ENCODE data around the gene SMC4. TPM values are rescaled to one million over a fixed set of nuclear protein-coding genes. Genes with fewer than 3 reads are reported as not detected.

The SMC4 gene
- polyA plus RNA-seq, 4 donors = 17.0 to 57.2 (median 25.7) TPM

DNA sequence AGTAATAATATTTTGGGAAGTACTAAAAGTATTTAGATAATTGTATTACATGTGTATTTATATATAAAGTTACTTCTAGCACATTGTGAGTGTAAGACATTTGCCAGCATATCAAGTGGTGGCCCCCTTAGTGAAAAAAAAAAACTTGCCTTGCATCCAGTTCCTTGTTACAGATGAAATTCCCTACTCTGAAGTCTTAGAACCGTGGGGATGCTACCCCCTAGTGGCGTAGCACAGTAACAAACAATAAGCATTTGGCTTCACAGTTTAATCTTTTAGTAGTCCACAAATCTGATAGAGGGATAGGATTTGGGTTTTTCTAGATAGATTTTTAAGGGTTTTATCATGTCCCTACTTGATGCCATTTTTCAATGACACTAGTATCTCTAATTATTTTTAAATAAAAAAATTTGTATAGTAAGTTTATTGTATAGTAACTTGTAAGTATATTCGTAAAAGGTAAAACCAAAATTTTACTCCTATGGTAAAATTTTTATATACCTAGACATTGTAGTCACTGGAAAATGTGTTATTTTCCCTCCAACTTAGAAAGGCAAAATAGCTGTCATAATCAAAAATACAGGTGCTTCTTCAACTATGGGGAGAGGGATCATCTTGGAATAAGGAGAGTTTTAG, 14.3 kb downstream of the SMC4 start:
- Histone ChIP-seq H3K4me1 (ENCODE audit: control insufficient read depth in 3 of 3, insufficient read depth in 2 of 3, low read depth in 1 of 3, low read length in 2 of 3) (no peaks in the 10 kb centered on the region), H3K9me3 (ENCODE audit: control insufficient read depth in 2 of 2, insufficient read depth in 1 of 2, low read depth in 1 of 2, low read length in 1 of 2) (no peaks in the 10 kb centered on the region), H3K36me3 (ENCODE audit: control insufficient read depth in 3 of 3, insufficient read depth in 2 of 3, low read depth in 1 of 3, low read length in 3 of 3) (peaks cover 4 to 13% (median 5%) of the 10 kb centered on the region in 3 donors), H3K27ac (ENCODE audit: low read depth in 1 of 3, low read length in 2 of 3) (no peak overlapping the region), H3K27me3 (ENCODE audit: control insufficient read depth in 3 of 3, insufficient read depth in 3 of 3, low read length in 3 of 3) (no peaks in the 10 kb centered on the region), H3K4me3 (ENCODE audit: low read depth in 1 of 3, low read length in 3 of 3) (no peak overlapping the region)
- 36 to 37% (median 37%) methylated on average over 3 of the region's 3 CpGs for WGBS, 3 donors
- peak; percentile 74 to 78 for DNase-seq
- FAIRE-seq = peak; percentile 75

DNA sequence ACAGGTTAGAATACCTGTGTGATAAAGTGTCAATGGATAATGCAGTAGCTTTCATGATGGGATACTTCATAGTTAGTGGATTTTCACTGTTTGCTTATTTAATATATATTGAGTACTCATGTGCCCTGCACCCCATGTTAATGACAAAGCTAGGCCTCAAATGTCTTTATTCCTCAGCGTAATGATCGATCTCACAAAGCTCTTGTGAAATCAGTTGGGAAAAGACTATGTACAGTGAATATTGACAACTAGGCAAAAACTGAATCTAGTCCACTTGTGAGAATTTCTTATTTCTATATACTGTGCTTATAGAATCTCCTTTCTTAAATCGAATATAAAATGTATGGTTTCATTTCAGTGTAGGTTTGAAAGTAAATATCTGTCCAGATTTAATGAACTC, 17.9 kb downstream of the SMC4 start:
- DNase-seq (no peak), FAIRE-seq (no peak)
- 76 to 79% (median 79%) methylated on average over 3 of the region's 3 CpGs for WGBS, 3 donors
- H3K36me3 ChIP-seq (ENCODE audit: control insufficient read depth in 3 of 3, insufficient read depth in 2 of 3, low read depth in 1 of 3, low read length in 3 of 3) = peaks cover 4 to 16% (median 14%) of the 10 kb centered on the region in 3 donors
- H3K9me3 ChIP-seq (ENCODE audit: control insufficient read depth in 2 of 2, insufficient read depth in 1 of 2, low read depth in 1 of 2, low read length in 1 of 2) = no peaks in the 10 kb centered on the region
- no peak overlapping the region for H3K4me3 ChIP-seq (ENCODE audit: low read depth in 1 of 3, low read length in 3 of 3)
- H3K4me1 ChIP-seq (ENCODE audit: control insufficient read depth in 3 of 3, insufficient read depth in 2 of 3, low read depth in 1 of 3, low read length in 2 of 3) = no peaks in the 10 kb centered on the region
- no peak overlapping the region for H3K27ac ChIP-seq (ENCODE audit: low read depth in 1 of 3, low read length in 2 of 3)
- no peaks in the 10 kb centered on the region for H3K27me3 ChIP-seq (ENCODE audit: control insufficient read depth in 3 of 3, insufficient read depth in 3 of 3, low read length in 3 of 3)

DNA sequence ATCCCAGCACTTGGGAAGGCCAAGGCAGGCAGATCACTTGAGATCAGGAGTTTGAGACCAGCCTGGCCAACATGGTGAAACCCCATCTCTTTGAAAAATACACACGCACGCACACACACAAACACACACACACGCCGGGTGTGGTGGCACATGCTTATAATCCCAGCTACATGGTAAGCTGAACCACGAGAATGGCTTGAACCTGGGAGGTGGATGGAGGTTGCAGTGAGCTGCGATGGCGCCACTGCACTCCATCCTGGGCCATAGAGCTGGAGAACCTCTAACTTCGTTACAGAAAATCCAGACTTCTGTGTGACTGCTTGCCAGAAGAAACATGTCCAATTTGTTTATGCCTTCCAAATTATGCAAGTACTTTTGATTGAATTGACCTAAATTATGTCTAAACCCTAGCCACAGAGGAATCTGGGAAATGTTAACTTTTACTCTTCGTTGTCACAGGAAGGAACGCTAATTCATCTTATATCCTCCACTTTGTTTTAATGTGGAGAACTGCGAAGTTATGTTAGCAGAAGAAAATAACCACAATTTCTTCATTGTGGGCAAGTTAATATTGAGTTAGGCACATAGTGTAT, 28.5 kb downstream of the SMC4 start:
- Histone ChIP-seq H3K9me3 (ENCODE audit: control insufficient read depth in 2 of 2, insufficient read depth in 1 of 2, low read depth in 1 of 2, low read length in 1 of 2) (no peaks in the 10 kb centered on the region), H3K36me3 (ENCODE audit: control insufficient read depth in 3 of 3, insufficient read depth in 2 of 3, low read depth in 1 of 3, low read length in 3 of 3) (peaks cover 3 to 21% (median 15%) of the 10 kb centered on the region in 3 donors), H3K27me3 (ENCODE audit: control insufficient read depth in 3 of 3, insufficient read depth in 3 of 3, low read length in 3 of 3) (no peaks in the 10 kb centered on the region), H3K27ac (ENCODE audit: low read depth in 1 of 3, low read length in 2 of 3) (no peak overlapping the region), H3K4me3 (ENCODE audit: low read depth in 1 of 3, low read length in 3 of 3) (no peak overlapping the region), H3K4me1 (ENCODE audit: control insufficient read depth in 3 of 3, insufficient read depth in 2 of 3, low read depth in 1 of 3, low read length in 2 of 3) (no peaks in the 10 kb centered on the region)
- DNase-seq (no peak), FAIRE-seq (no peak)
- 90 to 96% (median 96%) methylated on average over 11 of the region's 11 CpGs for WGBS, 3 donors

DNA sequence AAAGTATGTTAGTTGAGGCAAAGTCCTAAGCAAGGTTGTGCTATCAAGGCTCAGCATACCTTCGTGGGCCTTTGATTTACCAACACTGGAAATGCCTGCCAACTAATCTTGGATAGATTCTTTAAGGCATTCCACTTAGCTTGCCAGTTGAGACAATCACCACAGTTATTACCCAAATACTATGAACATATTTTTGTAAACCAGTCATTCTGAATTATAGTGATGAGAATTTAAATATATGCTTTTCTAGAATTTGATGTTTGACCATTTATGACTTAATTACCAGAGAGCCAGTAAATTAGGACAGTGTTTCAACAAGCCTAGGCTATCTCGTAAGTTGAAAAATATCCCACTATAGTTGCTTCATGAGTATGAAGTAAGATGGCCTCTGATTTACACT, 34.6 kb downstream of the SMC4 start:
- H3K27me3 ChIP-seq (ENCODE audit: control insufficient read depth in 3 of 3, insufficient read depth in 3 of 3, low read length in 3 of 3) = no peaks in the 10 kb centered on the region
- H3K36me3 ChIP-seq (ENCODE audit: control insufficient read depth in 3 of 3, insufficient read depth in 2 of 3, low read depth in 1 of 3, low read length in 3 of 3) = peaks cover 3 to 22% (median 6%) of the 10 kb centered on the region in 3 donors
- no peak for FAIRE-seq

GRCh38 chr3:160435095-160435494, 35.6 kb downstream of the SMC4 start:
- H3K36me3 ChIP-seq (ENCODE audit: control insufficient read depth in 3 of 3, insufficient read depth in 2 of 3, low read depth in 1 of 3, low read length in 3 of 3) = peaks cover 3 to 15% (median 3%) of the 10 kb centered on the region in 3 donors
- WGBS, 3 donors = 91 to 97% (median 94%) methylated on average over 2 of the region's 2 CpGs
- no peak for DNase-seq
- no peaks in the 10 kb centered on the region for H3K9me3 ChIP-seq (ENCODE audit: control insufficient read depth in 2 of 2, insufficient read depth in 1 of 2, low read depth in 1 of 2, low read length in 1 of 2)
- H3K27ac ChIP-seq (ENCODE audit: low read depth in 1 of 3, low read length in 2 of 3) = no peak overlapping the region
- no peak overlapping the region for H3K4me3 ChIP-seq (ENCODE audit: low read depth in 1 of 3, low read length in 3 of 3)
- H3K27me3 ChIP-seq (ENCODE audit: control insufficient read depth in 3 of 3, insufficient read depth in 3 of 3, low read length in 3 of 3) = no peaks in the 10 kb centered on the region
- H3K4me1 ChIP-seq (ENCODE audit: control insufficient read depth in 3 of 3, insufficient read depth in 2 of 3, low read depth in 1 of 3, low read length in 2 of 3) = no peaks in the 10 kb centered on the region
- no peak for FAIRE-seq

More for the DNA sequence above, 34.6 kb downstream of the SMC4 start:
- DNase-seq = no peak
- Histone ChIP-seq H3K27ac (ENCODE audit: low read depth in 1 of 3, low read length in 2 of 3) (peak overlapping the region in 1 of 3 donors; percentile 20), H3K9me3 (ENCODE audit: control insufficient read depth in 2 of 2, insufficient read depth in 1 of 2, low read depth in 1 of 2, low read length in 1 of 2) (no peaks in the 10 kb centered on the region), H3K4me3 (ENCODE audit: low read depth in 1 of 3, low read length in 3 of 3) (no peak overlapping the region), H3K4me1 (ENCODE audit: control insufficient read depth in 3 of 3, insufficient read depth in 2 of 3, low read depth in 1 of 3, low read length in 2 of 3) (no peaks in the 10 kb centered on the region)
- WGBS, 3 donors = 69 to 77% (median 74%) methylated on average over 2 of the region's 2 CpGs

DNA sequence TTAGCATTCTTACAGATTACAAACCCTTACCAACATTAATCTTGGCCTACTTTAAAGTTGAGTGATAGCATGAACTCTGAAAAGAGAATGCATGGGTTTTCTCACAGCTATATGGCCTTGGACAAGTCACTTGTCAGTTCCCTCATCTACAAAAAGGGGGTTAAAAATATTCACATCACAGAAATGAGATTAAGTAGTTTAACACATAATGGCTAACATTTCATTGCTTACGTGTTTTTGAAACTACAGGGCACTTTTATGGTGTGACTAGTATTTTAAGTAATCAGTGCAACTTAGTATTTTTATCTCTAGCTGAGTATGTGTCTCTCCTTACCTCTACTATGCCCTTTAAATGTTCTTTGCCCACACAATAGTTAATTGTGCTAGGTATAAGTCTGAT, 36.3 kb downstream of the SMC4 start:
- 84 to 94% (median 89%) methylated on average over 1 of the region's 1 CpG for WGBS, 3 donors
- H3K4me3 ChIP-seq (ENCODE audit: low read depth in 1 of 3, low read length in 3 of 3) = no peak overlapping the region
- no peak for FAIRE-seq

GRCh38 chr3:160437083-160437455, 37.6 kb downstream of the SMC4 start:
- Histone ChIP-seq H3K4me3 (ENCODE audit: low read depth in 1 of 3, low read length in 3 of 3) (no peak overlapping the region), H3K36me3 (ENCODE audit: control insufficient read depth in 3 of 3, insufficient read depth in 2 of 3, low read depth in 1 of 3, low read length in 3 of 3) (peaks cover 3 to 14% (median 4%) of the 10 kb centered on the region in 3 donors), H3K27ac (ENCODE audit: low read depth in 1 of 3, low read length in 2 of 3) (no peak overlapping the region), H3K4me1 (ENCODE audit: control insufficient read depth in 3 of 3, insufficient read depth in 2 of 3, low read depth in 1 of 3, low read length in 2 of 3) (no peaks in the 10 kb centered on the region), H3K27me3 (ENCODE audit: control insufficient read depth in 3 of 3, insufficient read depth in 3 of 3, low read length in 3 of 3) (no peaks in the 10 kb centered on the region), H3K9me3 (ENCODE audit: control insufficient read depth in 2 of 2, insufficient read depth in 1 of 2, low read depth in 1 of 2, low read length in 1 of 2) (no peaks in the 10 kb centered on the region)
- DNase-seq = no peak
- WGBS, 3 donors = 79 to 92% (median 80%) methylated on average over 5 of the region's 5 CpGs
- FAIRE-seq = no peak

More for the DNA sequence above, 36.3 kb downstream of the SMC4 start:
- H3K27ac ChIP-seq (ENCODE audit: low read depth in 1 of 3, low read length in 2 of 3) = no peak overlapping the region
- DNase-seq = no peak
- no peaks in the 10 kb centered on the region for H3K4me1 ChIP-seq (ENCODE audit: control insufficient read depth in 3 of 3, insufficient read depth in 2 of 3, low read depth in 1 of 3, low read length in 2 of 3)
- peaks cover 3 to 18% (median 4%) of the 10 kb centered on the region in 3 donors for H3K36me3 ChIP-seq (ENCODE audit: control insufficient read depth in 3 of 3, insufficient read depth in 2 of 3, low read depth in 1 of 3, low read length in 3 of 3)
- no peaks in the 10 kb centered on the region for H3K27me3 ChIP-seq (ENCODE audit: control insufficient read depth in 3 of 3, insufficient read depth in 3 of 3, low read length in 3 of 3)
- H3K9me3 ChIP-seq (ENCODE audit: control insufficient read depth in 2 of 2, insufficient read depth in 1 of 2, low read depth in 1 of 2, low read length in 1 of 2) = no peaks in the 10 kb centered on the region

- Histone ChIP-seq H3K36me3 (ENCODE audit: control insufficient read depth in 3 of 3, insufficient read depth in 2 of 3, low read depth in 1 of 3, low read length in 3 of 3) (peaks cover 2 to 18% (median 2%) of the 10 kb centered on the region in 3 donors), H3K4me3 (ENCODE audit: low read depth in 1 of 3, low read length in 3 of 3) (no peak overlapping the region), H3K9me3 (ENCODE audit: control insufficient read depth in 2 of 2, insufficient read depth in 1 of 2, low read depth in 1 of 2, low read length in 1 of 2) (no peaks in the 10 kb centered on the region), H3K4me1 (ENCODE audit: control insufficient read depth in 3 of 3, insufficient read depth in 2 of 3, low read depth in 1 of 3, low read length in 2 of 3) (no peaks in the 10 kb centered on the region), H3K27me3 (ENCODE audit: control insufficient read depth in 3 of 3, insufficient read depth in 3 of 3, low read length in 3 of 3) (no peaks in the 10 kb centered on the region), H3K27ac (ENCODE audit: low read depth in 1 of 3, low read length in 2 of 3) (no peak overlapping the region)
- no peak for DNase-seq
- FAIRE-seq = no peak
- WGBS, 3 donors = 97 to 99% (median 98%) methylated on average over 7 of the region's 7 CpGs
Observed at GRCh38 chr3:160440687-160441086, 41.2 kb downstream of the SMC4 start.
